Astrocyte of the cerebellum (primary cell): ENCODE results near the gene SLC35G4.
"Not testable (repeated sequence)": the region's sequence is repeated elsewhere in the genome, so short reads cannot be mapped to it uniquely, and the experiment has no call there.

Experiments used
- DNase-seq: peaks from one replicate; pipeline ENCODE4 v3.0.0-alpha.2; 2011; ENCODE audit warnings: low read depth
- H3K4me3 ChIP-seq: 2 replicates; pipeline ENCODE4 v1.5.1; 2011; ENCODE audit warnings: mild to moderate bottlenecking, low read depth, low read length, moderate library complexity
- CTCF ChIP-seq: IDR thresholded peaks from 2 replicates; pipeline ENCODE4 v1.5.1; 2012; ENCODE audit warnings: low read length, low read depth, moderate library complexity, mild to moderate bottlenecking; ENCODE audit errors: missing control alignments
- in situ Hi-C: cut with HindIII; loops from 2 replicates; pipeline ENCODE4 v1.10.0; 2017; ENCODE audit warnings: low sequenced_read_pairs

Gene SLC35G4

GRCh38 chr18:11647310-11647709 lies 37.9 kb downstream of the SLC35G4 start:
- H3K4me3 ChIP-seq, in situ Hi-C loops, DNase-seq: not testable (repeated sequence)

GRCh38 chr18:11647804-11648203 lies 38.4 kb downstream of the SLC35G4 start:
- H3K4me3 ChIP-seq, DNase-seq, in situ Hi-C loops: not testable (repeated sequence)

- H3K4me3 ChIP-seq, result no peak overlapping the region
- in situ Hi-C loops, result no loop called here
- no peak for DNase-seq
- TF ChIP-seq CTCF, result no peak
Measured at GRCh38 chr18:11649839-11650238, 40.4 kb downstream of the SLC35G4 start.

GRCh38 chr18:11651899-11652298 lies 42.5 kb downstream of the SLC35G4 start:
- DNase-seq, result no peak
- in situ Hi-C loops, result no loop called here
- TF ChIP-seq CTCF, result no peak

GRCh38 chr18:11653521-11653920 lies 44.1 kb downstream of the SLC35G4 start:
- DNase-seq, result no peak
- no peak for TF ChIP-seq CTCF
- no peak overlapping the region for H3K4me3 ChIP-seq
- in situ Hi-C loops, result no loop called here

More at GRCh38 chr18:11651899-11652298, 42.5 kb downstream of the SLC35G4 start:
- no peak overlapping the region for H3K4me3 ChIP-seq

- no peak for DNase-seq
- no peak overlapping the region for H3K4me3 ChIP-seq
- peak; percentile 76 for TF ChIP-seq CTCF
- in situ Hi-C loops, result no loop called here
Measured at GRCh38 chr18:11654736-11655605, 45.6 kb downstream of the SLC35G4 start.

GRCh38 chr18:11655606-11655932 lies 46.2 kb downstream of the SLC35G4 start:
- DNase-seq, result no peak
- H3K4me3 ChIP-seq, result no peak overlapping the region

More at GRCh38 chr18:11655606-11655932, 46.2 kb downstream of the SLC35G4 start:
- in situ Hi-C loops, result no loop called here
- no peak for TF ChIP-seq CTCF
